Ureter (tissue), 1 donor: ENCODE results near the gene LFNG. TPM values are rescaled to one million over a fixed set of nuclear protein-coding genes. Genes with fewer than 3 reads are reported as not detected.

ENCODE experiments used
- DNase-seq: peaks from one replicate; pipeline ENCODE4 v3.0.0-alpha.2; 2020; ENCODE audit warnings: low spot score
- total RNA-seq: library from RNA; stranded (reverse); gene quantifications from one replicate; pipeline ENCODE4 v1.2.4, GENCODE V29; 2023
- donor health status: DM: yes; HTN: yes; CAD: no.

The LFNG gene
- total RNA-seq, 1 donor from 2014 or later = 22.5 TPM

- no peak for DNase-seq
These were observed 34.7 kb upstream of the LFNG start for GRCh38 chr7:2484868-2485267.

- no peak for DNase-seq
These were observed 31.8 kb upstream of the LFNG start for GRCh38 chr7:2487586-2488271.

- DNase-seq = no peak
These were observed 31.3 kb upstream of the LFNG start for GRCh38 chr7:2488272-2488645.

- DNase-seq = no peak
These were observed 30.9 kb upstream of the LFNG start for GRCh38 chr7:2488681-2489080.

- DNase-seq = no peak
These were observed 29.4 kb upstream of the LFNG start for GRCh38 chr7:2490181-2490651.

GRCh38 chr7:2492038-2492437, 27.5 kb upstream of the LFNG start:
- no peak for DNase-seq

- DNase-seq = no peak
These were observed 26.1 kb upstream of the LFNG start for GRCh38 chr7:2493205-2494164.

GRCh38 chr7:2494191-2495130, 25.1 kb upstream of the LFNG start:
- no peak for DNase-seq

GRCh38 chr7:2495418-2496299, 23.9 kb upstream of the LFNG start:
- DNase-seq = no peak

GRCh38 chr7:2496375-2496774, 23.2 kb upstream of the LFNG start:
- no peak for DNase-seq

- no peak for DNase-seq
These were observed 22.5 kb upstream of the LFNG start for GRCh38 chr7:2497065-2497464.

- no peak for DNase-seq
These were observed 21.9 kb upstream of the LFNG start for GRCh38 chr7:2497500-2498336.

GRCh38 chr7:2498708-2499107, 20.9 kb upstream of the LFNG start:
- DNase-seq = no peak

GRCh38 chr7:2499181-2499580, 20.4 kb upstream of the LFNG start:
- DNase-seq = no peak

GRCh38 chr7:2499719-2500430, 19.7 kb upstream of the LFNG start:
- DNase-seq = no peak

GRCh38 chr7:2500701-2501100, 18.9 kb upstream of the LFNG start:
- DNase-seq = no peak

- no peak for DNase-seq
These were observed 17.5 kb upstream of the LFNG start for GRCh38 chr7:2501947-2502646.

- no peak for DNase-seq
These were observed 17.0 kb upstream of the LFNG start for GRCh38 chr7:2502647-2502966.
